Keratinocyte (primary cell): Measurements from ENCODE around the gene MIF4GD.

Experiments used
- CTCF ChIP-seq, 3 experiments: IDR thresholded peaks in 1 of 3; conservative IDR thresholded peaks in 1 of 3; optimal IDR thresholded peaks in 1 of 3; 2 replicates in 2 of 3; 3 replicates in 1 of 3; pipeline versions ENCODE3 to v1.5.1; 2011; ENCODE audit warnings: low read length in 3 of 3, mild to moderate bottlenecking in 3 of 3, moderate library complexity in 2 of 3, control low read depth in 1 of 3, inconsistent platforms in 1 of 3; ENCODE audit not compliant: insufficient read depth in 2 of 3; ENCODE audit errors: extremely low read depth in 1 of 3
- EZH2 ChIP-seq: IDR thresholded peaks from one replicate; pipeline ENCODE4 v1.6.1; 2012; ENCODE audit warnings: inconsistent platforms, mild to moderate bottlenecking, low read length, moderate library complexity

- no peak for TF ChIP-seq CTCF (optimal IDR thresholded peaks at IDR 0.05 in 1 of 3, IDR thresholded peaks at IDR 0.05 in 1 of 3, conservative IDR thresholded peaks at IDR 0.05 in 1 of 3; ENCODE audit: extremely low read depth in 1 of 3, insufficient read depth in 2 of 3, low read length in 3 of 3)
- no peak for TF ChIP-seq EZH2
These were observed 5.3 kb downstream of the MIF4GD start for GRCh38 chr17:75265614-75266315.
